A549 (cell line): ENCODE data around the gene TCEAL8. TPM values are rescaled to one million over a fixed set of nuclear protein-coding genes. Genes with fewer than 3 reads are reported as not detected.
A peak's percentile ranks its signal among the peaks of the same experiment; 100 is the strongest.

Source experiments
- ATAC-seq, 2 experiments: fragments of 200-7000 bp in 1 of 2; fragments of >200 bp in 1 of 2; cut with Nextera tagmentation in 1 of 2; cut with Tn5 transposase in 1 of 2; 3 replicates each; pipeline versions ENCODE4 v1.8.0 to v1.9.1; 2018 to 2020; ENCODE audit warnings: mild to moderate bottlenecking in 1 of 2, moderate library complexity in 1 of 2
- CTCF ChIA-PET: fragments of 300-600 bp; sonication (Branson Sonifier 250); formaldehyde crosslinking; extraction: SDS; loops from one replicate; lab custom pipeline; 2021; ENCODE audit warnings: antibody characterized with exemption, inconsistent platforms; lab: Yijun Ruan, JAX
- POLR2A ChIA-PET: fragments of 350-600 bp; formaldehyde crosslinking; extraction: SDS; loops from one replicate; lab custom pipeline; 2021; ENCODE audit warnings: antibody characterized with exemption, inconsistent platforms; lab: Yijun Ruan, JAX
- DNase-seq, 2 experiments: peaks; one replicate each; pipeline versions ENCODE4 v3.0.0 to v3.0.0-alpha.2; 2011 to 2016; ENCODE audit warnings: low read depth in 1 of 2, low spot score in 1 of 2
- FAIRE-seq: peaks from 2 replicates; lab custom pipeline; 2011; peaks lifted over from hg19 to GRCh38; lab: Jason Lieb, UNC
- H3K27ac ChIP-seq, 2 experiments: fragments of >200 bp; sonication (Bioruptor Twin); formaldehyde crosslinking; 3 replicates each; pipeline ENCODE4 v1.5.1; 2016 to 2017
- H3K4me1 ChIP-seq: fragments of >200 bp; sonication (Bioruptor Twin); formaldehyde crosslinking; 3 replicates; pipeline ENCODE4 v1.6.1; 2016
- H3K4me2 ChIP-seq: fragments of >200 bp; sonication (Bioruptor Twin); formaldehyde crosslinking; 3 replicates; pipeline ENCODE4 v1.6.1; 2016
- H3K4me3 ChIP-seq: fragments of >200 bp; sonication (Bioruptor Twin); formaldehyde crosslinking; 3 replicates; pipeline ENCODE4 v1.5.1; 2016
- H3K9me3 ChIP-seq: fragments of >200 bp; sonication (Bioruptor Twin); formaldehyde crosslinking; 3 replicates; pipeline ENCODE4 v1.6.1; 2016
- CBX2 ChIP-seq: fragments of 200-600 bp; sonication (generic); IDR thresholded peaks from 2 replicates; pipeline ENCODE4 v1.6.1; 2016; ENCODE audit warnings: low read depth, mild to moderate bottlenecking, borderline replicate concordance
- CBX8 ChIP-seq: fragments of 200-600 bp; sonication (generic); IDR thresholded peaks from 2 replicates; pipeline ENCODE4 v1.6.1; 2016
- CEBPB ChIP-seq, 2 experiments: fragments of >200 bp in 1 of 2; sonication (Bioruptor Twin) in 1 of 2; formaldehyde crosslinking in 1 of 2; IDR thresholded peaks; 2 replicates each; pipeline ENCODE4 v1.6.1; 2012 to 2016
- CHD4 ChIP-seq: fragments of 200-600 bp; sonication (generic); IDR thresholded peaks from 2 replicates; pipeline ENCODE4 v1.6.1; 2016; ENCODE audit warnings: antibody characterized with exemption, mild to moderate bottlenecking, borderline replicate concordance
- EHMT2 ChIP-seq: fragments of 200-600 bp; sonication (generic); IDR thresholded peaks from 2 replicates; pipeline ENCODE4 v1.6.1; 2016; ENCODE audit warnings: antibody characterized with exemption, low read depth, mild to moderate bottlenecking, moderate library complexity
- EP300 ChIP-seq, 2 experiments: fragments of >200 bp; sonication (Bioruptor Twin); formaldehyde crosslinking; IDR thresholded peaks; 2 replicates in 1 of 2; 3 replicates in 1 of 2; pipeline ENCODE4 v1.6.1; 2016 to 2017
- FOSL2 ChIP-seq, 2 experiments: fragments of 450-650 bp in 1 of 2; fragments of >200 bp in 1 of 2; sonication (Bioruptor Twin) in 1 of 2; formaldehyde crosslinking; IDR thresholded peaks; 2 replicates each; pipeline versions ENCODE4 v1.5.0 to v1.6.1; 2016 to 2020; ENCODE audit warnings: mild to moderate bottlenecking in 1 of 2, moderate library complexity in 1 of 2
- FOXS1 ChIP-seq: fragments of 250-450 bp; sonication (Bioruptor Pico); IDR thresholded peaks from 2 replicates; pipeline ENCODE4 v1.5.0; 2020; ENCODE audit warnings: mild to moderate bottlenecking, moderate library complexity
- GATA3 ChIP-seq: IDR thresholded peaks from 2 replicates; pipeline ENCODE4 v1.6.1; 2012; ENCODE audit warnings: borderline replicate concordance
- HOXA7 ChIP-seq: fragments of 250-450 bp; sonication (Bioruptor Pico); IDR thresholded peaks from 2 replicates; pipeline ENCODE4 v1.5.0; 2020; ENCODE audit warnings: mild to moderate bottlenecking, moderate library complexity
- HOXB5 ChIP-seq: fragments of 250-450 bp; sonication (Bioruptor Pico); IDR thresholded peaks from 2 replicates; pipeline ENCODE4 v1.5.0; 2020; ENCODE audit warnings: mild to moderate bottlenecking, moderate library complexity
- JUN ChIP-seq, 2 experiments: fragments of >200 bp; sonication (Bioruptor Twin); formaldehyde crosslinking; IDR thresholded peaks; 2 replicates in 1 of 2; 3 replicates in 1 of 2; pipeline ENCODE4 v1.6.1; 2016 to 2017
- KDM1A ChIP-seq: fragments of 200-600 bp; sonication (generic); IDR thresholded peaks from 2 replicates; pipeline ENCODE4 v1.6.1; 2016; ENCODE audit warnings: low read depth, mild to moderate bottlenecking
- KDM5A ChIP-seq: fragments of 200-600 bp; sonication (generic); IDR thresholded peaks from 2 replicates; pipeline ENCODE4 v1.6.1; 2016; ENCODE audit warnings: antibody characterized with exemption, mild to moderate bottlenecking
- MYC ChIP-seq: IDR thresholded peaks from 2 replicates; pipeline ENCODE4 v1.6.1; 2012; ENCODE audit warnings: mild to moderate bottlenecking, inconsistent platforms, low read length, improper control_type of control experiment, borderline replicate concordance
- POLR2A ChIP-seq: IDR thresholded peaks from 2 replicates; pipeline ENCODE4 v1.6.1; 2012; ENCODE audit warnings: mild to moderate bottlenecking, low read length
- RAD21 ChIP-seq, 2 experiments: fragments of >200 bp in 1 of 2; sonication (Bioruptor Twin) in 1 of 2; formaldehyde crosslinking in 1 of 2; IDR thresholded peaks in 1 of 2; conservative IDR thresholded peaks in 1 of 2; 2 replicates in 1 of 2; 3 replicates in 1 of 2; pipeline ENCODE4 v1.6.1; 2012 to 2018; ENCODE audit warnings: inconsistent platforms in 1 of 2
- RFX5 ChIP-seq: fragments of 450-650 bp; IDR thresholded peaks from 2 replicates; pipeline ENCODE4 v1.7.1; 2014; ENCODE audit warnings: antibody characterized with exemption, mild to moderate bottlenecking, moderate library complexity
- SREBF2 ChIP-seq: fragments of 450-650 bp; IDR thresholded peaks from 2 replicates; pipeline ENCODE4 v1.6.1; 2014; ENCODE audit warnings: mild to moderate bottlenecking, moderate library complexity
- TFCP2L1 ChIP-seq: fragments of 250-450 bp; sonication (Bioruptor Pico); IDR thresholded peaks from 2 replicates; pipeline ENCODE4 v1.5.0; 2021; ENCODE audit warnings: mild to moderate bottlenecking
- ZC3H11A ChIP-seq: fragments of 450-650 bp; IDR thresholded peaks from 2 replicates; pipeline ENCODE4 v1.6.1; 2014; ENCODE audit warnings: antibody characterized with exemption, mild to moderate bottlenecking
- ZFP36 ChIP-seq: fragments of 450-650 bp; IDR thresholded peaks from 2 replicates; pipeline ENCODE4 v1.6.1; 2014; ENCODE audit warnings: borderline replicate concordance; ENCODE audit not compliant: partially characterized antibody
- ZNF302 ChIP-seq: fragments of 250-450 bp; sonication (Bioruptor Pico); IDR thresholded peaks from 2 replicates; pipeline ENCODE4 v1.9.0; 2021; ENCODE audit warnings: inconsistent platforms, mild to moderate bottlenecking, moderate library complexity
- WGBS: methylation state at CpG from one replicate; pipeline ENCODE4 v1.1.6; 2017; ENCODE audit errors: missing lambda C conversion rate; 5-methylcytosine and 5-hydroxymethylcytosine counted together
- polyA plus RNA-seq, 4 experiments: library from polyadenylated mRNA; depleted of rRNA in 3 of 4; stranded (reverse); fragments of >200 nt; fragmentation: RNase III in 1 of 4; extraction: RNeasy Plus Mini Kit Qiagen cat#74134 plus additional on column Dnase treatment in 1 of 4; gene quantifications; 2 replicates in 3 of 4; 3 replicates in 1 of 4; pipeline ENCODE4 v1.2.3, GENCODE V29; 2011 to 2017
- TF ChIP-seq, protein P1 (sequence below): fragments of 250-450 bp; sonication (Bioruptor Pico); IDR thresholded peaks from 2 replicates; pipeline ENCODE4 v1.5.0; 2021; ENCODE audit warnings: mild to moderate bottlenecking, moderate library complexity, borderline replicate concordance
- TF ChIP-seq, protein P2 (sequence below): fragments of 200-600 bp; sonication (generic); IDR thresholded peaks from 2 replicates; pipeline ENCODE4 v1.6.1; 2016; ENCODE audit warnings: antibody characterized with exemption, mild to moderate bottlenecking, moderate library complexity
- TF ChIP-seq, protein P3 (sequence below): fragments of 150-350 bp; IDR thresholded peaks from 2 replicates; pipeline ENCODE4 v1.6.1; 2014; ENCODE audit warnings: low read depth, mild to moderate bottlenecking, low read length
- TF ChIP-seq, protein P4 (sequence below): fragments of >200 bp; sonication (Bioruptor Twin); formaldehyde crosslinking; IDR thresholded peaks from 3 replicates; pipeline ENCODE4 v1.6.1; 2016
- TF ChIP-seq, protein P5 (sequence below): fragments of 450-650 bp; IDR thresholded peaks from 2 replicates; pipeline ENCODE4 v1.6.1; 2014; ENCODE audit warnings: antibody characterized with exemption

TCEAL8 gene
- polyA plus RNA-seq, 2 of the 4 experiments (the other 2 are of a cell fraction): 45.5 to 59.4 TPM

DNA sequence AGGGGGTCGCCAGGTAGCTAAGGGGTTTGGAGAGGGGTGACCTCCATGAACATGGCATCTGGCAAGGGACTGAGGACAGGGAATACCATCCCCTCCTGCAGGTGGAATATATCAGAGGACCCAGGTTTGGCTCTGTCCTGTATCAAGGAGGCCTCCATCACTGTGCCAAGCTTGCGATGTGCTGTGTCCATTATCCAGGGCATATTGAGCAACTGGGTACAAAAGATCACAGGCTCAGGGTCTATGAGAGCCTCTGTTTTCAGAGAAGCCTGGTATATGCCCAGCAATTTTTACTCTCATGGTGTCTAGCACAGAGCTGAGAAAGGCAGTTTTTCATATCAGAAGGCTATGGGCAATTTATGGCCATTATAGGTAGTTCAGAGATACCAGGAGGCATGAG lies 38.2 kb upstream of the TCEAL8 start:
- ChIA-PET POLR2A (no interaction called here), CTCF (no interaction called here)
- FAIRE-seq (peak; percentile 86), DNase-seq (no peak), ATAC-seq (no peak)
- H3K27ac ChIP-seq: no peak overlapping the region
- H3K4me3 ChIP-seq: no peak overlapping the region
- 56% methylated on average over 2 of the region's 2 CpGs for WGBS
- no peaks in the 10 kb centered on the region for H3K4me1 ChIP-seq
- TF ChIP-seq HOXA7 (CRISPR knock-in tag): no peak
- TF ChIP-seq POLR2A: no peak
- TF ChIP-seq, protein P1, sequence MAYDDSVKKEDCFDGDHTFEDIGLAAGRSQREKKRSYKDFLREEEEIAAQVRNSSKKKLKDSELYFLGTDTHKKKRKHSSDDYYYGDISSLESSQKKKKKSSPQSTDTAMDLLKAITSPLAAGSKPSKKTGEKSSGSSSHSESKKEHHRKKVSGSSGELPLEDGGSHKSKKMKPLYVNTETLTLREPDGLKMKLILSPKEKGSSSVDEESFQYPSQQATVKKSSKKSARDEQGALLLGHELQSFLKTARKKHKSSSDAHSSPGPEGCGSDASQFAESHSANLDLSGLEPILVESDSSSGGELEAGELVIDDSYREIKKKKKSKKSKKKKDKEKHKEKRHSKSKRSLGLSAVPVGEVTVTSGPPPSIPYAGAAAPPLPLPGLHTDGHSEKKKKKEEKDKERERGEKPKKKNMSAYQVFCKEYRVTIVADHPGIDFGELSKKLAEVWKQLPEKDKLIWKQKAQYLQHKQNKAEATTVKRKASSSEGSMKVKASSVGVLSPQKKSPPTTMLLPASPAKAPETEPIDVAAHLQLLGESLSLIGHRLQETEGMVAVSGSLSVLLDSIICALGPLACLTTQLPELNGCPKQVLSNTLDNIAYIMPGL: no peak
- TF ChIP-seq MYC: no peak
- no peak for TF ChIP-seq CEBPB (IDR thresholded peaks at IDR 0.05)
- no peak for TF ChIP-seq ZC3H11A
- TF ChIP-seq ZNF302 (CRISPR knock-in tag): no peak
- TF ChIP-seq KDM1A: no peak
- TF ChIP-seq EP300 (IDR thresholded peaks at IDR 0.05): no peak
- TF ChIP-seq, protein P2, sequence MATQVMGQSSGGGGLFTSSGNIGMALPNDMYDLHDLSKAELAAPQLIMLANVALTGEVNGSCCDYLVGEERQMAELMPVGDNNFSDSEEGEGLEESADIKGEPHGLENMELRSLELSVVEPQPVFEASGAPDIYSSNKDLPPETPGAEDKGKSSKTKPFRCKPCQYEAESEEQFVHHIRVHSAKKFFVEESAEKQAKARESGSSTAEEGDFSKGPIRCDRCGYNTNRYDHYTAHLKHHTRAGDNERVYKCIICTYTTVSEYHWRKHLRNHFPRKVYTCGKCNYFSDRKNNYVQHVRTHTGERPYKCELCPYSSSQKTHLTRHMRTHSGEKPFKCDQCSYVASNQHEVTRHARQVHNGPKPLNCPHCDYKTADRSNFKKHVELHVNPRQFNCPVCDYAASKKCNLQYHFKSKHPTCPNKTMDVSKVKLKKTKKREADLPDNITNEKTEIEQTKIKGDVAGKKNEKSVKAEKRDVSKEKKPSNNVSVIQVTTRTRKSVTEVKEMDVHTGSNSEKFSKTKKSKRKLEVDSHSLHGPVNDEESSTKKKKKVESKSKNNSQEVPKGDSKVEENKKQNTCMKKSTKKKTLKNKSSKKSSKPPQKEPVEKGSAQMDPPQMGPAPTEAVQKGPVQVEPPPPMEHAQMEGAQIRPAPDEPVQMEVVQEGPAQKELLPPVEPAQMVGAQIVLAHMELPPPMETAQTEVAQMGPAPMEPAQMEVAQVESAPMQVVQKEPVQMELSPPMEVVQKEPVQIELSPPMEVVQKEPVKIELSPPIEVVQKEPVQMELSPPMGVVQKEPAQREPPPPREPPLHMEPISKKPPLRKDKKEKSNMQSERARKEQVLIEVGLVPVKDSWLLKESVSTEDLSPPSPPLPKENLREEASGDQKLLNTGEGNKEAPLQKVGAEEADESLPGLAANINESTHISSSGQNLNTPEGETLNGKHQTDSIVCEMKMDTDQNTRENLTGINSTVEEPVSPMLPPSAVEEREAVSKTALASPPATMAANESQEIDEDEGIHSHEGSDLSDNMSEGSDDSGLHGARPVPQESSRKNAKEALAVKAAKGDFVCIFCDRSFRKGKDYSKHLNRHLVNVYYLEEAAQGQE: no peak
- no peak for TF ChIP-seq CHD4
- TF ChIP-seq TFCP2L1: no peak
- H3K9me3 ChIP-seq: no peaks in the 10 kb centered on the region
- H3K4me2 ChIP-seq: no peak overlapping the region

DNA sequence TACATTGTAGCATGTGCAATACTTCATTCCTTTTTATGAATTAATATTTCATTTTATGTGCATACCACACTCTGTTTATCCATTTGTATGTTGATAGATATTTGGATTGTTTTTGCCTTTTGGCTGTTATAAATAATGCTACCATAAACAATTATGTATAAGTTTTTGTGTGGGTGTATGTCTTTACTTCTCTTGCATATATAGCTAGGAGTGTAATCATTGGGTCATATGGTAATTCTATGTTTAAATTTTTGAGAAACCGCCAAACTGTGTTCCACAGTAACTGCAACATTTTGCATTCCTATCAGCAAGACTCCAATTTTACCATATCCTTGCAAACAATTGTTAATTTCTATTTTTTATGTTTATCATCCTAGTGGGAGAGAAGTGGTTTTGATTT lies 24.7 kb upstream of the TCEAL8 start:
- FAIRE-seq (no peak), ATAC-seq (no peak), DNase-seq (no peak)
- CTCF ChIA-PET: interaction anchor here (0.9 kb wide), 1 partner anchor 59 kb away, joined by 3 read pairs; no protein-coding TSS in a partner anchor
- WGBS: 0% methylated on average over 1 of the region's 1 CpG
- TF ChIP-seq GATA3 (no peak), JUN (IDR thresholded peaks at IDR 0.05) (no peak), CBX8 (no peak), SREBF2 (no peak), RFX5 (no peak), RAD21 (conservative IDR thresholded peaks at IDR 0.05 in 1 of 2, IDR thresholded peaks at IDR 0.05 in 1 of 2) (no peak), KDM5A (no peak), ZFP36 (no peak), CBX2 (no peak), HOXB5 (CRISPR knock-in tag) (no peak), FOXS1 (no peak), EHMT2 (no peak), TFCP2L1 (no peak), ZNF302 (CRISPR knock-in tag) (no peak), FOSL2 (IDR thresholded peaks at IDR 0.05) (no peak), FOSL2 (CRISPR knock-in tag; IDR thresholded peaks at IDR 0.05) (no peak)
- TF ChIP-seq, protein P3, sequence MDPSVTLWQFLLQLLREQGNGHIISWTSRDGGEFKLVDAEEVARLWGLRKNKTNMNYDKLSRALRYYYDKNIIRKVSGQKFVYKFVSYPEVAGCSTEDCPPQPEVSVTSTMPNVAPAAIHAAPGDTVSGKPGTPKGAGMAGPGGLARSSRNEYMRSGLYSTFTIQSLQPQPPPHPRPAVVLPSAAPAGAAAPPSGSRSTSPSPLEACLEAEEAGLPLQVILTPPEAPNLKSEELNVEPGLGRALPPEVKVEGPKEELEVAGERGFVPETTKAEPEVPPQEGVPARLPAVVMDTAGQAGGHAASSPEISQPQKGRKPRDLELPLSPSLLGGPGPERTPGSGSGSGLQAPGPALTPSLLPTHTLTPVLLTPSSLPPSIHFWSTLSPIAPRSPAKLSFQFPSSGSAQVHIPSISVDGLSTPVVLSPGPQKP: no peak
- TF ChIP-seq, protein P1: no peak
- TF ChIP-seq, protein P4, sequence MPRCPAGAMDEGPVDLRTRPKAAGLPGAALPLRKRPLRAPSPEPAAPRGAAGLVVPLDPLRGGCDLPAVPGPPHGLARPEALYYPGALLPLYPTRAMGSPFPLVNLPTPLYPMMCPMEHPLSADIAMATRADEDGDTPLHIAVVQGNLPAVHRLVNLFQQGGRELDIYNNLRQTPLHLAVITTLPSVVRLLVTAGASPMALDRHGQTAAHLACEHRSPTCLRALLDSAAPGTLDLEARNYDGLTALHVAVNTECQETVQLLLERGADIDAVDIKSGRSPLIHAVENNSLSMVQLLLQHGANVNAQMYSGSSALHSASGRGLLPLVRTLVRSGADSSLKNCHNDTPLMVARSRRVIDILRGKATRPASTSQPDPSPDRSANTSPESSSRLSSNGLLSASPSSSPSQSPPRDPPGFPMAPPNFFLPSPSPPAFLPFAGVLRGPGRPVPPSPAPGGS: no peak
- TF ChIP-seq, protein P5, sequence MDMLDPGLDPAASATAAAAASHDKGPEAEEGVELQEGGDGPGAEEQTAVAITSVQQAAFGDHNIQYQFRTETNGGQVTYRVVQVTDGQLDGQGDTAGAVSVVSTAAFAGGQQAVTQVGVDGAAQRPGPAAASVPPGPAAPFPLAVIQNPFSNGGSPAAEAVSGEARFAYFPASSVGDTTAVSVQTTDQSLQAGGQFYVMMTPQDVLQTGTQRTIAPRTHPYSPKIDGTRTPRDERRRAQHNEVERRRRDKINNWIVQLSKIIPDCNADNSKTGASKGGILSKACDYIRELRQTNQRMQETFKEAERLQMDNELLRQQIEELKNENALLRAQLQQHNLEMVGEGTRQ: no peak
- Histone ChIP-seq H3K4me3 (no peak overlapping the region), H3K9me3 (no peaks in the 10 kb centered on the region), H3K27ac (no peak overlapping the region), H3K4me1 (no peaks in the 10 kb centered on the region), H3K4me2 (no peak overlapping the region)
- POLR2A ChIA-PET: no interaction called here
